ENCODE measurements around the gene KRT33B. TPM values are rescaled to one million over a fixed set of nuclear protein-coding genes. Genes with fewer than 3 reads are reported as not detected.

The KRT33B gene
- total and polyA plus RNA-seq, 2 of the 4 experiments (the other 2 are of a cell fraction), result 0.18 to 0.22 TPM

DNA sequence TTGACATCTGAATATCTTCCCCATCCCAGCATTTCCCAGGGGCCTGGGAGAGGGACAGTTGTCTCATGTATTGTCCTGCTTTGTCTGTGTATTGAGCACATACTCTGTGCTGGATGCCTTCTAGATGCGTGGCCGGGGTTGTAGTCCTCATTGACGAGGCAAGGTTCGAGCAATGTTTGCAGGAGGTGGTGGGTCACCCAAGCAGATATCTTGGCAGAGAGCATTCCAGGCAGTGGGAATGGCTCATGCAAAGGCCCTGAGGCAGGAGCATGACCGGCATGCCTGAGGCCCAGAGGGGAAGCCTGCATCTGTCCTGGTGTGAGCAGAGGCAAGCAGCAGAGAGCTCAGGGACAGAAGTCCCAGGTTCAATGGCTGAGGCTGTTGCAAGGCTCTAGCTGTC is 36.5 kb downstream of the KRT33B start:
- Histone ChIP-seq H4K91ac (ENCODE audit: insufficient read depth, low read depth, low read length) (no peak overlapping the region), H3K4me2 (ENCODE audit: low read depth, low read length) (no peak overlapping the region), H3K4ac (ENCODE audit: low read depth, low read length) (no peak overlapping the region), H4K5ac (ENCODE audit: low read depth, low read length) (no peak overlapping the region), H3K9ac (ENCODE audit: low read depth, low read length) (no peak overlapping the region), H2AFZ (replicated peaks; ENCODE audit: low read length, poor library complexity) (no peak overlapping the region), H2BK15ac (ENCODE audit: low read depth, low read length) (no peak overlapping the region), H3K79me1 (ENCODE audit: low read depth in 1 of 2, low read length in 2 of 2) (no peaks in the 10 kb centered on the region), H3K9me3 (ENCODE audit: control insufficient read depth, insufficient read depth, low read length) (no peaks in the 10 kb centered on the region), H3K4me1 (ENCODE audit: control insufficient read depth, insufficient read depth, low read length) (no peaks in the 10 kb centered on the region), H3K18ac (ENCODE audit: low read depth, low read length) (no peak overlapping the region), H4K20me1 (ENCODE audit: insufficient read depth, low read length) (no peaks in the 10 kb centered on the region), H2BK20ac (ENCODE audit: low read depth, low read length) (no peak overlapping the region), H3K9me1 (ENCODE audit: insufficient read depth, low read length) (peaks cover 3% of the 10 kb centered on the region; the same call in 1 of the 2 replicates), H3K56ac (ENCODE audit: extremely low read depth, insufficient read depth, low read length) (no peak overlapping the region), H2BK5ac (ENCODE audit: low read depth, low read length, poor library complexity, severe bottlenecking) (no peak overlapping the region), H3K23ac (ENCODE audit: low read depth, low read length) (no peak overlapping the region), H2BK120ac (ENCODE audit: low read depth, low read length) (no peak overlapping the region), H4K8ac (ENCODE audit: low read depth in 2 of 2, low read length in 2 of 2) (no peak overlapping the region), H2AK9ac (replicated peaks; ENCODE audit: low read depth, low read length, poor library complexity) (no peak overlapping the region), H2AK5ac (ENCODE audit: low read depth, low read length) (no peak overlapping the region), H3K14ac (replicated peaks; ENCODE audit: low read depth, low read length) (no peak overlapping the region), H3K27me3 (ENCODE audit: control insufficient read depth, insufficient read depth, low read length) (peaks cover 3% of the 10 kb centered on the region), H3K36me3 (ENCODE audit: control insufficient read depth, insufficient read depth, low read length) (no peaks in the 10 kb centered on the region), H3K27ac (ENCODE audit: insufficient read depth, low read length) (no peak overlapping the region), H3K4me3 (ENCODE audit: insufficient read depth, low read depth, low read length) (no peak overlapping the region)
- no TSS peak for BruUV-seq (replicated peaks)
- WGBS, 2 experiments (ENCODE audit: extremely low coverage in 2 of 2, insufficient read length in 1 of 2), result 93% methylated on average over 5 of the region's 5 CpGs; no CpG with 5 or more reads in 1 of the 2 experiments
- TF ChIP-seq POLR2A (IDR thresholded peaks at IDR 0.05; ENCODE audit: low read depth, low read length) (no peak), BHLHE40 (IDR thresholded peaks at IDR 0.05; ENCODE audit: low read depth, low read length) (no peak), USF2 (IDR thresholded peaks at IDR 0.05; ENCODE audit: low read depth, low read length) (no peak)
- TF ChIP-seq, protein P1, sequence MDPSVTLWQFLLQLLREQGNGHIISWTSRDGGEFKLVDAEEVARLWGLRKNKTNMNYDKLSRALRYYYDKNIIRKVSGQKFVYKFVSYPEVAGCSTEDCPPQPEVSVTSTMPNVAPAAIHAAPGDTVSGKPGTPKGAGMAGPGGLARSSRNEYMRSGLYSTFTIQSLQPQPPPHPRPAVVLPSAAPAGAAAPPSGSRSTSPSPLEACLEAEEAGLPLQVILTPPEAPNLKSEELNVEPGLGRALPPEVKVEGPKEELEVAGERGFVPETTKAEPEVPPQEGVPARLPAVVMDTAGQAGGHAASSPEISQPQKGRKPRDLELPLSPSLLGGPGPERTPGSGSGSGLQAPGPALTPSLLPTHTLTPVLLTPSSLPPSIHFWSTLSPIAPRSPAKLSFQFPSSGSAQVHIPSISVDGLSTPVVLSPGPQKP (IDR thresholded peaks at IDR 0.05; ENCODE audit: borderline replicate concordance, low read depth, low read length), result no peak
- CTCF ChIA-PET, result no interaction called here
- POLR2A ChIA-PET (ENCODE audit: unreplicated experiment), result no interaction called here
- intact Hi-C loops (cut with micrococcal nuclease), result no loop called here
- in situ Hi-C loops (cut with MboI; ENCODE audit: low sequenced_read_pairs), result loop anchor here (5.0 kb wide), 1 partner anchor 329 kb away; no protein-coding TSS in a partner anchor
- ATAC-seq (ENCODE audit: low read depth) (no peak), DNase-seq (no peak)
- dilution Hi-C loops (cut with HindIII; ENCODE audit: low sequenced_read_pairs, unreplicated experiment), result no loop called here

Measured in IMR-90 (cell line).